ENCODE measurements around the gene PGRMC1. TPM values are rescaled to one million over a fixed set of nuclear protein-coding genes. Genes with fewer than 3 reads are reported as not detected.
A peak's percentile ranks its signal among the peaks of the same experiment; 100 is the strongest.
"Not testable (repeated sequence)": the region's sequence is repeated elsewhere in the genome, so short reads cannot be mapped to it uniquely, and the experiment has no call there.

The PGRMC1 gene
- total RNA-seq, 2 experiments from 2014 or later: 30.5 to 30.9 TPM

GRCh38 chrX:119240356-119240755 lies 4.3 kb downstream of the PGRMC1 start:
- Mint-ChIP-seq H3K27me3 (peaks cover 2% of the 10 kb centered on the region), H3K4me1 (peaks cover 40% of the 10 kb centered on the region), H3K27ac (no peak overlapping the region), H3K9me3 (no peaks in the 10 kb centered on the region), H3K36me3 (ENCODE audit: low read depth) (peaks cover 40% of the 10 kb centered on the region), H3K4me3 (no peak overlapping the region)
- POLR2A ChIA-PET: no interaction called here
- DNase-seq: no peak
- CTCF ChIA-PET: no interaction called here

- peaks cover 3% of the 10 kb centered on the region for H3K4me1 Mint-ChIP-seq
- no peaks in the 10 kb centered on the region for H3K27me3 Mint-ChIP-seq
- DNase-seq: no peak
- H3K27ac Mint-ChIP-seq: no peak overlapping the region
- no peaks in the 10 kb centered on the region for H3K9me3 Mint-ChIP-seq
- H3K4me3 Mint-ChIP-seq: no peak overlapping the region
- ChIA-PET POLR2A (no interaction called here), CTCF (no interaction called here)
- H3K36me3 Mint-ChIP-seq (ENCODE audit: low read depth): peaks cover 21% of the 10 kb centered on the region
Measured at GRCh38 chrX:119247702-119248101, 11.6 kb downstream of the PGRMC1 start.

- peaks cover 3% of the 10 kb centered on the region for H3K4me1 Mint-ChIP-seq
- DNase-seq: no peak
- CTCF ChIA-PET: interaction anchor here (0.5 kb wide), 1 partner anchor 204 kb away, joined by 5 read pairs; no protein-coding TSS in a partner anchor
Measured at GRCh38 chrX:119249891-119250290, 13.8 kb downstream of the PGRMC1 start.

GRCh38 chrX:119251386-119251785 lies 15.3 kb downstream of the PGRMC1 start:
- H3K4me1 Mint-ChIP-seq: peaks cover 3% of the 10 kb centered on the region
- H3K4me3 Mint-ChIP-seq: no peak overlapping the region
- no peaks in the 10 kb centered on the region for H3K9me3 Mint-ChIP-seq
- no peaks in the 10 kb centered on the region for H3K27me3 Mint-ChIP-seq
- ChIA-PET CTCF (interaction anchor here (1.0 kb wide), 1 partner anchor 22 kb away, joined by 3 read pairs; no protein-coding TSS in a partner anchor), POLR2A (no interaction called here)
- no peak overlapping the region for H3K27ac Mint-ChIP-seq
- no peak for DNase-seq
- no peaks in the 10 kb centered on the region for H3K36me3 Mint-ChIP-seq (ENCODE audit: low read depth)

More at GRCh38 chrX:119249891-119250290, 13.8 kb downstream of the PGRMC1 start:
- Mint-ChIP-seq H3K36me3 (ENCODE audit: low read depth) (peaks cover 11% of the 10 kb centered on the region), H3K27me3 (no peaks in the 10 kb centered on the region), H3K27ac (no peak overlapping the region), H3K4me3 (no peak overlapping the region), H3K9me3 (no peaks in the 10 kb centered on the region)
- POLR2A ChIA-PET: interaction anchor here (1.2 kb wide), 1 partner anchor 11 kb away, joined by 3 read pairs; no protein-coding TSS in a partner anchor

GRCh38 chrX:119252716-119253115 lies 16.6 kb downstream of the PGRMC1 start:
- POLR2A ChIA-PET: no interaction called here
- Mint-ChIP-seq H3K9me3 (no peaks in the 10 kb centered on the region), H3K27ac (no peak overlapping the region)

GRCh38 chrX:119266364-119266995 lies 30.4 kb downstream of the PGRMC1 start:
- H3K4me1 Mint-ChIP-seq: no peaks in the 10 kb centered on the region
- no peak overlapping the region for H3K4me3 Mint-ChIP-seq
- CTCF ChIA-PET: interaction anchor here (0.7 to 1.5 kb wide), 3 partner anchors 11 to 148 kb away, joined by 3 to 9 read pairs (median 3); no protein-coding TSS in a partner anchor
- POLR2A ChIA-PET: no interaction called here
- no peaks in the 10 kb centered on the region for H3K9me3 Mint-ChIP-seq
- H3K27me3 Mint-ChIP-seq: peaks cover 12% of the 10 kb centered on the region
- H3K27ac Mint-ChIP-seq: no peak overlapping the region
- DNase-seq: peak; percentile 20
- no peaks in the 10 kb centered on the region for H3K36me3 Mint-ChIP-seq (ENCODE audit: low read depth)

More at GRCh38 chrX:119252716-119253115, 16.6 kb downstream of the PGRMC1 start:
- H3K4me3 Mint-ChIP-seq: no peak overlapping the region
- no peak for DNase-seq
- H3K27me3 Mint-ChIP-seq: peaks cover 3% of the 10 kb centered on the region
- H3K36me3 Mint-ChIP-seq (ENCODE audit: low read depth): no peaks in the 10 kb centered on the region
- CTCF ChIA-PET: no interaction called here
- peaks cover 3% of the 10 kb centered on the region for H3K4me1 Mint-ChIP-seq

- DNase-seq; H3K36me3 Mint-ChIP-seq (ENCODE audit: low read depth); CTCF ChIA-PET; H3K4me1 Mint-ChIP-seq; POLR2A ChIA-PET; H3K27ac Mint-ChIP-seq; H3K9me3 Mint-ChIP-seq; H3K4me3 Mint-ChIP-seq: not testable (repeated sequence)
- H3K27me3 Mint-ChIP-seq: peaks cover 11% of the 10 kb centered on the region
Measured at GRCh38 chrX:119267115-119267514, 31.0 kb downstream of the PGRMC1 start.

GRCh38 chrX:119272882-119273419 lies 36.9 kb downstream of the PGRMC1 start:
- H3K9me3 Mint-ChIP-seq: no peaks in the 10 kb centered on the region
- peaks cover 9% of the 10 kb centered on the region for H3K4me1 Mint-ChIP-seq
- H3K27me3 Mint-ChIP-seq: peaks cover 22% of the 10 kb centered on the region
- H3K4me3 Mint-ChIP-seq: no peak overlapping the region
- no peak overlapping the region for H3K27ac Mint-ChIP-seq
- no peaks in the 10 kb centered on the region for H3K36me3 Mint-ChIP-seq (ENCODE audit: low read depth)
- no peak for DNase-seq
- POLR2A ChIA-PET: no interaction called here
- CTCF ChIA-PET: interaction anchor here (0.8 to 1.3 kb wide), 3 partner anchors 21 to 153 kb away, joined by 3 to 7 read pairs (median 3); no protein-coding TSS in a partner anchor

GRCh38 chrX:119273420-119274192 lies 37.5 kb downstream of the PGRMC1 start:
- Mint-ChIP-seq H3K27me3 (peaks cover 16% of the 10 kb centered on the region), H3K27ac (no peak overlapping the region), H3K4me1 (peaks cover 9% of the 10 kb centered on the region), H3K4me3 (peak overlapping the region; percentile 54), H3K36me3 (ENCODE audit: low read depth) (no peaks in the 10 kb centered on the region), H3K9me3 (no peaks in the 10 kb centered on the region)
- DNase-seq: peak; percentile 50
- POLR2A ChIA-PET: no interaction called here
- CTCF ChIA-PET: interaction anchor here (0.6 to 1.3 kb wide), 5 partner anchors 12 to 154 kb away, joined by 3 to 7 read pairs (median 3); no protein-coding TSS in a partner anchor

GRCh38 chrX:119282347-119282746 lies 46.3 kb downstream of the PGRMC1 start:
- H3K4me1 Mint-ChIP-seq; H3K27ac Mint-ChIP-seq; H3K36me3 Mint-ChIP-seq (ENCODE audit: low read depth); POLR2A ChIA-PET; H3K4me3 Mint-ChIP-seq; DNase-seq; H3K27me3 Mint-ChIP-seq; H3K9me3 Mint-ChIP-seq: not testable (repeated sequence)
- CTCF ChIA-PET: interaction anchor here (0.6 kb wide), 1 partner anchor 162 kb away, joined by 3 read pairs; no protein-coding TSS in a partner anchor

- no peak overlapping the region for H3K27ac Mint-ChIP-seq
- H3K36me3 Mint-ChIP-seq (ENCODE audit: low read depth): no peaks in the 10 kb centered on the region
- DNase-seq: no peak
- H3K4me1 Mint-ChIP-seq: no peaks in the 10 kb centered on the region
- ChIA-PET POLR2A (no interaction called here), CTCF (no interaction called here)
- no peak overlapping the region for H3K4me3 Mint-ChIP-seq
- H3K9me3 Mint-ChIP-seq: no peaks in the 10 kb centered on the region
- peaks cover 8% of the 10 kb centered on the region for H3K27me3 Mint-ChIP-seq
Measured at GRCh38 chrX:119288890-119289393, 52.9 kb downstream of the PGRMC1 start.

GRCh38 chrX:119290476-119290875 lies 54.4 kb downstream of the PGRMC1 start:
- CTCF ChIA-PET: no interaction called here

GRCh38 chrX:119291246-119291645 lies 55.2 kb downstream of the PGRMC1 start:
- H3K27me3 Mint-ChIP-seq; H3K9me3 Mint-ChIP-seq; DNase-seq; H3K36me3 Mint-ChIP-seq (ENCODE audit: low read depth); POLR2A ChIA-PET; H3K27ac Mint-ChIP-seq; H3K4me3 Mint-ChIP-seq; CTCF ChIA-PET; H3K4me1 Mint-ChIP-seq: not testable (repeated sequence)

More at GRCh38 chrX:119290476-119290875, 54.4 kb downstream of the PGRMC1 start:
- no peaks in the 10 kb centered on the region for H3K36me3 Mint-ChIP-seq (ENCODE audit: low read depth)
- no peaks in the 10 kb centered on the region for H3K4me1 Mint-ChIP-seq
- no peak for DNase-seq
- H3K4me3 Mint-ChIP-seq: no peak overlapping the region
- no peak overlapping the region for H3K27ac Mint-ChIP-seq
- POLR2A ChIA-PET: no interaction called here
- H3K27me3 Mint-ChIP-seq: peaks cover 7% of the 10 kb centered on the region
- no peaks in the 10 kb centered on the region for H3K9me3 Mint-ChIP-seq

Measured in activated CD4-positive, alpha-beta memory T cell treated with anti-CD3 and anti-CD28 coated beads, Interleukin-2, amount 10 ng/mL, durations not matched to agents 7 days and 5 days (primary cell).